NCI-H1436 treated with DMSO at 0.1 percent for 48 hours (cell line): ENCODE data around the gene ATP9B.
"Not testable (repeated sequence)": the region's sequence is repeated elsewhere in the genome, so short reads cannot be mapped to it uniquely, and the experiment has no call there.

Source experiments
- DNase-seq: peaks from one replicate; lab custom pipeline; 2025; lab: John Stamatoyannopoulos, UW

The ATP9B gene

DNA sequence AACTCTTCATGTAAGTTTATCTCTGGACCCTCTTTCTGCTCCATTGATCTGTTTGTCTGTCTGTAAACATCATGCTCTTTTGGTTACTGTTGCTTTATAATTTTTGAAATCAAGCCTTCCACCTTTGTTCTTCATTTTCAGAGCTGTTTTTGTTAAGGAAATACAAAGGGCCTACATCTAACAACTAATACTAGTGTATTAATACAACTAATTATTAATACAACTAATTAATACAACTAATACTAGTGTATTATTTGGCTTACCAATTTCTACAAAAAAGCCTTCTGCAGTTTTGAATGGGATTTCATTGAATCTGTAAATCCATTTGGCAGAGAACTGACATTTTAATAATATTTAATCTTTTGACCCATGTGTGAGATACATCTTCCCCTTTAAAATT lies 66.7 kb downstream of the ATP9B start:
- DNase-seq = no peak

DNA sequence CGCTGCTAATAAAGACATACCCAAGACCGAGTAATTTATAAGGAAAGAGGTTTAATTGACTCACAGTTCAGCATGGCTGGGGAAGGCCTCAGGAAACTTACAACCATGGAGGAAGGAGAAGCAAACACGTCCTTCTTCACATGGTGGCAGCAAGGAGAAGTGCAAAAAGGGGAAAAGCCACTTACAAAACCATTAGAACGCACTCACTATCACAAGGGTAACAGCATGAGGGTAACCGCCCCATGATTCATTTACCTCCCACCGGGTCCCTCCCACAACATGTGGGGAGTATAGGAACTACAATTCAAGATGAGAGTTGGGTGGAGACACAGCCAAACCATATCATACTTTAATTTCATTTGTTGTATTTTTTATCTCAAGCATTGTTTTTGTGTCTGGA lies 67.5 kb downstream of the ATP9B start:
- no peak for DNase-seq

DNA sequence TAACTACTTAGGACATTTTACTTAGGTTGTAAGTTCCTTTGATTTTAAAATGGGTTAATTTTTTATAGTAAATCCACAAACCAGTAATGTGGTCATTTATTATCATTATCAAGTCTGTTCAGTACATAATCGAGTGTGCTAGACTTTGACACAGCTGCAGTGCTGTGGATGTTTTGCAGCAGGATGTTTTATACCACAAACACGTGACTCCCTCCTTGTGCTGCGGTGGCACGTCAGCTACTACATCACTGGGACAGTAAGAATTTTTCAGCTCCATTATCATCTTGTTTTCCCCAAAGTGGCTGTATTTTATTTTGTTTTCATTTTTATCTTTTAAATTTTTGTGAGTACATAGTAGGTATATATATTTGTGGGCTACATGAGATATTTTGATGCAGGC lies 70.0 kb downstream of the ATP9B start:
- no peak for DNase-seq

DNA sequence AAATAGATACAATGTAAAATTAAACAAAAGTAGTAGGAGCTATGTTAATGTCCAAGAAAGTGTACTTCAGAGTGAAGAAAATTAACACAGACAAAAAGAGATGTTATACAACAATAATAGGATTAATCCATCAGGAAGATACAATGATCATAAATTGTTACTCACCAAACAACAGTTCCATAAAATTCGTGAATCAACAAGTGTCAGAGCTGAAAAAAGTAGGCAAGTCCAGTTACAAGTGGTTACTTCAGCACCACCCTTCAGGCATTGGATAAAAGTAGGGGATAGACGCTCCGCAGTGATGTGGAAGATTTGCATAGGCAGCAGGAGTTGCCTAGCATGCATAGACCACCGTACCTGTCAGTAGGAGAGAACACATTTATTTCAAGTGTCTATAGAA lies 77.8 kb downstream of the ATP9B start:
- DNase-seq = no peak

DNA sequence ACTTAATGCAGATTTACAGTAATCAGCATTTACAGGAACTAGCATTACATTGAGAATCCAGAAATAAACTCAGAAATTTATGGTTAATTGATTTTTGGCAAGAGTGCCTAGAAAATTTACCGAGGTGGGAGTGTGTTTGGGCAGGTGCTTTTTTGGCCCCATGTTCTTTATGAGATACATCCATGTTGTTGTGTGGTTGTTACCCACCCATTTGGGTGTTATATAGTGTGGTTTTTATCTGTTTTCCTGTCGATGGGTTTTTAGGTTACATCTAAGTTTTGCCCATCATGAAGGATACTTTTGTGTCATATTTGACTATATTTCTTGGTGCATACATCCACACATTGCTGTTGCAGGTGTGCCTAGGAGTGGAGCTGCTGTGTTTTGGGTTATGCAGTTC lies 82.0 kb downstream of the ATP9B start:
- DNase-seq = no peak

DNA sequence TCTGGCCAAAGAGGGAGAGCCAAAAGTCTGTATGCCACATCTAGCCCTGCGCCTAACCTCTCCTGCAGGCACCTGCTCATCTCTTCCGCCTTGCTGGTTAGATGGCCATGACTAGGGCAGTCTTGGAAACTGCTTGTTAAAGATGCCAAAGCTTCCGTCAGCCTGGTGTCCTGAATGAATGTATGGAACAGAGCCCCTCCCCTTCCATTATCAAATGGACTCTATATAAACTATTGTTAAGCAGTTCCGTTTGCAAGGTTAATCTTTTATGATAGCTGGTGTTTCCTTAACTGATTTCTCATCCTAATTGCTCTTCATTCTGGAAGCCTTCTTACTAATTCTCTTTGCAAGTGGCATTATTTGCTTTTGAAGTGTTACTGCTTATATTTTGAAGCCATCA lies 87.1 kb downstream of the ATP9B start:
- DNase-seq = no peak

DNA sequence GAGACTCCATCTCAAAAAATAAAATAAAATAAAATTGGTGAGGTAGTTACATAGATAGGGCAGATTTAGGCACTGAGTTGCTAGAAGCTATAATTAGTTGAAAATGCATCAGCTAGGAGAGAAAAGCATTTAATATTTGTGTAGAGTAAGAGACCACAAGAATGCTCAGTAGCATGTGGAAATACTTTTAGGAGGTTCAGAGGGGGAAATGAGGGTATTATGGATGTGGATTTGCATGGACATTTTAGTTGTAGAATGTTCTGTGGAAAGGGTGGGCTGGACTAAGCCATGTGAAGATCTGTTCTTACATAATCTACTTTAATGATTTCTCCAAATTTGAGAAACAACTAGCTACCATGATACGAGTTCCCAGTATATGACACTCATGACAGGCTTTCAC lies 95.5 kb downstream of the ATP9B start:
- no peak for DNase-seq

DNA sequence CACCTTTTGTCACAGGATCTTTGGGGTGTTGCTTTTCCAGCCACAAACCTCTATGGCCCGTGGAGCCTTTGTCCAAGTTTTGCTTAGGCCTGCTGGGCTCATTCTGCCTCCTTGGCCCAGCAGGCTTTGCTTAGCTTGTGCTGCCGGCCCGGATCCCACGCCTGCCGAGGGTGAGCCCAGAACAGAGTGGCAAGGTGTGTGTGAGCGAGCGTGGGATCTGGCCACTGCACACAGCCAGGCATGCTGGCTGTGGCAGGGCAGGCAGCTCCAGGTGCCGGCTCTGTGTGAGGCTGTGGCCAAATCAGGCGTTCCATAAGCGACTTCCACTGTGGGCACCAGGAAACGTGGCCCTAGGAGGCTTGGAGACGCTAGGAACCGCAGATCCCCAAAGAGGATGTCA lies 97.5 kb downstream of the ATP9B start:
- no peak for DNase-seq

DNA sequence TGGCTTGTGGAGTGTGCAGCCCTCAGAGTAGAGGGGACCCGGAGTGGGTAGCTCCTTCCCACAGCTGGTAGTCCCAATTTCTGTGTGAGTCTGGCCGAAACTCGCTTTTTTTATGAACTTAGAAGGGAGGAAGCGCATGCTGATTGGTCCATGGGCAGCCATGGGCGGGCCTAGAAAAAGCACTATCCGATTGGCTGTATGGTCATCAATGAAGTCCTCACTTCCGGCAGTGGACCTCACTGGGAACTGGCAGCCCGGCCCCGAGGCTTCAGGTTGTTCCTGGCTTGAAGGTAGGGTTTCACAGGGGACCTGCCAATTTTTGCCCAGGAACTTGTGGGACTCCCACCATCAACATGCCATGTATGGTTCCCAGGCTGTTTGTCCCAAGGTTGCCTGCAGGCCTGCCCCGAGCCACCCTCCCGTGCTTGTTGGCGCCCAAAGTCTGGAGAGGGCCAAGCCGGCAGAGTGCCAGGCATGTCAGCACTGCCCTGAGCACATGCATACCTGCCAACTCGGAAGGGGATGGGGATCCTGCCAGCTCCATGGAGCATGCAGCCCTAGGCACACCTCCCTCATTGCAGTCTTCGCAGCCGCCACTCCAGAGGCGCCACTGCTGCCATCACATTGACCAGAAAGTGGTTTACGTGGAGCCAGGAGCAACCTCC lies 98.5 kb downstream of the ATP9B start:
- no peak for DNase-seq

DNA sequence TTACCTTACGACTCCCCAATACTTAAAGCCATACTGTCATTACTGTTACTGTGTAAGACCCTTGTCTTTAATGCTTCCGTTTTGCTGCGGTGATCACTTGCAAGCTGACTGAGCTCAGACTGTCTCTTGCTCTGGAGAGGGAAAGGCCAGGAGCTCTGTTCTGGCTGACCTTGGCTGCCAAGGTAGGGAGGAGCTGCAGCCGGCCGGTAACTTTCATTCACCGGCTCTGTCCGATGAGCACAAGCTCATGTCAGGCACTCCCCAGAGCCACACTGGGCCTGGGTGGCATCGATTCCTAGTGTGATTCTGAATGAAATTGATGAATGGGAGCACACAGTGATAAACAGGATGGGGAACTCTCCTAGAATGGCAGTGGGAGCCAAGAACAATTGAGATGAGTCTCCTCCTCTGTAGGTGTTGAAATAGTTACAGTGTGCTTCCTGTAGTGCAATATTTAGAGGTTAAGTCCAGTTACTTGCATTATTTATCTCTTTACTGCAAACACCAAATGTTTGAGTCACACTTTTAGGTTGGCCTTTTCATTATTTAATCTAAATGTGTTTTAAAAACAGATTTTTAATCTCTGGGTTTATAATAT lies 100.9 kb downstream of the ATP9B start:
- no peak for DNase-seq

DNA sequence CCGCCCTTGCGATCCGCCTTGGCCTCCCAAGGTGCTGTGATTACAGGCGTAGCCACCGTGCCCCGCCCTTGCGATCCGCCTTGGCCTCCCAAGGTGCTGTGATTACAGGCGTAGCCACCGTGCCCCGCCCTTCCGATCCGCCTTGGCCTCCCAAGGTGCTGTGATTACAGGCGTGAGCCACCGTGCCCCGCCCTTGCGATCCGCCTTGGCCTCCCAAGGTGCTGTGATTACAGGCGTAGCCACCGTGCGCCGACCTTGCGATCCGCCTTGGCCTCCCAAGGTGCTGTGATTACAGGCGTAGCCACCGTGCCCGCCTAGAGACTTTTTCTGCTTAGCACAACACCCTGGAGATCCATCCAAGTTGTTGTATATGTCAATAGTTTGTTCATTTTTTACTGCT lies 103.1 kb downstream of the ATP9B start:
- DNase-seq = not testable (repeated sequence)

DNA sequence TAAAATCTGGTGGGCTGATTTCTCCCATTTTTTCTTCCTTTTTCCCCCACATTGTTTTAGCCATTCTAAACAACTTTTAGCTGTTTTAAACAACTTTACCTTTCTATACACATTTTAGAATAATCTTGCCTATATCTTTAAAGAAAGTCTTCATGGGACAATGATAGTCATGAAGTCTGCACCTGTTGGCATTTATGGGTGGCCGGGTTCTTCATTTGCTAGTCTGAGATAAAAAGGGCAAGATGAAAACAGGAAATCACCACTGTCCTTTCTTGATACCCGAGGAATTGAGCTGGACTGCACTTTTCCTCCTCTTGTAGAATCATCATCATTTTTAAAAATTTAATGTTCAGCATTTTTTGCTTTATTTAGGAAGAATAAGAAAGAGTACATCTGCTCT lies 104.5 kb downstream of the ATP9B start:
- no peak for DNase-seq

DNA sequence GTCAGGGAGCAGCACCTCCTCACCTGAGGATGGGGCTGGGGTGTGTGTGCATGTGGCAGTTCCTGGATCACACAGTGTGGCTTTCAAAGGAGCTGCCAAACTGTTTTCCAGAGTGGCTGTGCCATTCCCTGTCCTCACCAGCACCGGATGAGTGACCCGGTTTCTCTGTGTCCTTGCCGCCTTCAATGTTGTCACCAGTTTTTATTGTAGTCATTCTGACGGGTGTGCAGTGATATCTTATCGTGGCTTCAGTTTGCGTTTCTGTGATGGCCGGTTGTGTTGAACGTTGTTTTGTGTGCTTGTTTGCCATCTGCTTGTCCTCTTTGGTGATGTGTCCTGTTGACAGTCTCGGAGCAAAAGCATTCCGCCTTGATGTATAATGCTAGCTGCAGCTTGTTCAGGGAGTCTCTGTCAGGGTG lies 108.9 kb downstream of the ATP9B start:
- DNase-seq = no peak

DNA sequence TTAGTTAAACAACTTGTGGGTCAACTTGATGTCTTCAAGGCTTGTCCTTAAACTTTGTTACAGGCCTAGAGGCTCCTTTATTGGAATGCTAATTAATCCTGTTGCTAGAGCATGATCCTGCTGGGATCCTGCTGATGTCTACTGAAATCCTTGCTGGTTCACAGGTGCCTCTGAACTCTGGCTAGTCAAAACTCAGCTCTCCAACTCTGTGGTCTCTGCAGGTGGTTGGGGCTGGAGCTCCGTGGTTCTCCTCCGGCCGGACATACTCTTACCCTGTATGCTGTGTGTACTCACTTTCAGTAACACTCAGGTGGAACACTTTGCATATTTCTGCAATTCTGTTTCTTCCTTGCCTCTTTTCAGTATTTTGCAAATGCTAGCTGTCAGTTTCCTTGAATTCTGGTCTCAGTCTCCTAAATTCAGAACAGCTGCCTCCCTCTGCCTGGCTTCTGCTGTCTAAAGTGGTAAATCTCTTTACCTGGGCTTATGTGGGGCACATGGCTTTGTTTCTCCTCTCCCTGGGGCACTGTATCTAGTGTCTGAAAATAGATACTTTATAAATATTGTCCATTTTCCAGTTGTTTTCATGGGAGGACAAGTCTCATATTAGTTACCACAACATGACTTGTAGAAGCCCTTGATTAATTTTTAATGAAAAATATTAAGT lies 113.0 kb downstream of the ATP9B start:
- DNase-seq = no peak

DNA sequence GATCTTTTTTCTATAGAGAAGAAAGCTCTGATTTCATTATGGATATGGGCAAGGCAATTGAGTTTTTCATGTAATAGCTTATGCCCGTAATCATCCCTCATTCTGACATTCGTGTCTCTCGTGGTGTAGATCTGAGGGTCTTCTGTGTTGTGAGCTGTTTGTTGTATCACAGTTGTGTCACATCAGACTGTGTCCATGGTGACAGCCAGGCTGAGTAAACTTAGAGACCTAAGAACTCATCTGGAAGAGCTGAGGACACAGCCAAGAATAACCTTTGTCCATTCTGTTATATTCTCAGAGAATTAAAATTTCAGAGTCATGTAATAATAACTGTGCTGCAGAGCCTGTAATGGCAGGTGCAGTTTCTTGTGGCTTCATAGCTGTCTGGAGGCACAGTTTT lies 116.5 kb downstream of the ATP9B start:
- DNase-seq = no peak

DNA sequence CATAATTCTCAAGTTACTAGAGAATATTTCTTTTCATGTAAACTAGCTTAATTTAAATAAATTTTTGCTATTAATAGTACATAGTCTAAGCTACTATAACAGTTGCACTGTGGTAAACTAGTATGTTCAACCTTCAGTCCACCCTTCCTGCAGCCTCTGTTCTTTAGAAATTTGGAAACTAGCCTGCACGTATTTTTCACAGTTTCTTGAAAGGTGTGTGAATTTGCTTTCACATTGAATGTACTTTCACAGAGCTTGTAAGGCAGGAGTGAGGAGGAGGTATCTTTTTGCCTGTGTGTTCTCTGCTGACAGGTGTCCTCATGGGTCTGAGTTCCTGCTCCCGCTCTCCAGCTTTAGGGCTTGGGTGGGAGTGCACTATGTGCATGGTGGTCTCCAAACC lies 117.5 kb downstream of the ATP9B start:
- DNase-seq = no peak

DNA sequence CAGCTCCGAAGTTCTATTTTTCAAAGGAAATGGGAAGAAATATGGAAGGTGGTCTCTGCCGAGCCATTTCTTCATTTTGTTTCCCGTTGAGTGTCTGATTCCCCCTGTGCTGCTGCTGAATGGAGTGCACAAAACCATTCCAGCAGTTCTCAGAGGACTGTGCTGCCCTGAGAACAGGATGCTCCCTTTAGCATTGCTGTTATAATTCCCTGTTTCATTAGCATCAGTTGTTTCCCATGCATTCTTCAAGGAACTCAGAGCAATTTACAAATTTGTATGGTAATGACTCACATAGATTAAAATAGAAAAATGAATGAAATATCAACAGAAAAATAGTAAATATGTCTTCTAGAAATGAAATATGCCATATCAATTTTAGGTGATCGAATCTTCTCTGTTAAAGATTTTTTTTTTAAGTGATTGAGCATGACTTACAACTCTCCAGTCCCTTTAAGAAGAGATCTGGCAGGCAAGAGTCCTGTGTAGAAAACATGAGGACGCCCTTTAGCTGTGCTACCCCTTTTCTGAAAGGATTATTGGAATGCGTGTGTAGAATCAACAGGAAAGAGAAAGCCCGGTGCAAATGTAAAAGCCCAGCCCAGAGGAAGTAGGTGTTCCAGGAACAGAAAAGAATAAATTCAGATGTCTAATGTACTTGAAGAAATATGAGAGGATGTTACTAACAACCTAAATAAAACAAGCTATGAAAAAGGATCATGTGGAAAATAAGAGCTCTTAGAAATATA lies 118.5 kb downstream of the ATP9B start:
- DNase-seq = no peak

DNA sequence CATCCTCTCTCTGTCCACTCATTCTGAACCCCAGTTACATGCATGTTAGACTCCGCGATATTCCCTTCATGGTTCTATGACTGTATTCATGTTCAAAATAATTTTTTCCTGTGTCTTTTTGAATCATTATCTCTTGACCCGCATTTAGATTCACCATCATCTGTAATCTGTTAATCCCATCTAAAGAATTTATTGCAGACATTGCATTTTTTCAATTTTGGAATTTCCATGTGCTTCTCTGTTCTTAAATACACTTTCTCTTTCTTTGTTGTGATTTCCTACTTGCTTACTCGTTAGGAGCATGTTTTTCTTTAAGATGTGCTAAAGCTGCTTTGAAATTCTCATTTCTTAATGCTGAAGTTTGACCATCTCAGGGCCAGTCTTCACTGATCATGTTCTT lies 122.2 kb downstream of the ATP9B start:
- no peak for DNase-seq

DNA sequence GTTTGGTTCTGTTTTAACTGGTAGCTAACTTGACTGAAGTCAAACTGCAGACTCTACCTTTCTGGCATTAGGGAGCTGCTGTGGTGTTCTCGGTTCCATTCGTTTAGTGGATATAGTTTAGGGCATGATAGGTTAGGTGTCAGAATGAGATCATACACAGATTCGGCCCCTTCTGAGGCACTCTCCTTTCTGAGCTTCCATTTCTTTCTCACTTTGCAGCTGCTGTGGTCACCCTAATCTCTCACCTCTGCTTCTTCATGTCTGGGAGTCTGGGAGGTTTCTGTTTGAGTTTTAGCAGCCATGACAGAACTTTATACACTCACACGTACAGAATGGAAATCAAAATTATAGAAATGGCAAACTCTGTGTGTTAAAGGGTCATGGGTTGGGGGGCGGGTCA lies 122.8 kb downstream of the ATP9B start:
- DNase-seq = no peak

DNA sequence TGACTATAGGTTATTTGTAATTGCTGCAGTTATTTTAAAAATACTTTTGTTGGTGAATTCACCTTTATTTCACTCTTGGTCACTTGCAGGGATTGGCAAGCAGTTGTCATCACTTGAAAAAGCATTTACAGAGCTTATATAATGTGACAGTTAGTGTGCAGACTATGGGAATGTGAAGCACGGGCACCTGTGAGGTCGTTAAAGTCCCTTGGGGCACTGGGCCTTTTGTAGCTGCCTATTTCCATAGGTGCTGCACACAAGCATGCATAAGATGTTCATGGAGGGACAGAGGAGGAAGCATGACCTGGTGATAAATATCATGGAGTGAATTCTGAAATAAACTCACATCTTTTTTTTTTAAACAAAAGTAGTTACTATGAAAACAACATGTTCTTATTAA lies 124.6 kb downstream of the ATP9B start:
- DNase-seq = no peak

DNA sequence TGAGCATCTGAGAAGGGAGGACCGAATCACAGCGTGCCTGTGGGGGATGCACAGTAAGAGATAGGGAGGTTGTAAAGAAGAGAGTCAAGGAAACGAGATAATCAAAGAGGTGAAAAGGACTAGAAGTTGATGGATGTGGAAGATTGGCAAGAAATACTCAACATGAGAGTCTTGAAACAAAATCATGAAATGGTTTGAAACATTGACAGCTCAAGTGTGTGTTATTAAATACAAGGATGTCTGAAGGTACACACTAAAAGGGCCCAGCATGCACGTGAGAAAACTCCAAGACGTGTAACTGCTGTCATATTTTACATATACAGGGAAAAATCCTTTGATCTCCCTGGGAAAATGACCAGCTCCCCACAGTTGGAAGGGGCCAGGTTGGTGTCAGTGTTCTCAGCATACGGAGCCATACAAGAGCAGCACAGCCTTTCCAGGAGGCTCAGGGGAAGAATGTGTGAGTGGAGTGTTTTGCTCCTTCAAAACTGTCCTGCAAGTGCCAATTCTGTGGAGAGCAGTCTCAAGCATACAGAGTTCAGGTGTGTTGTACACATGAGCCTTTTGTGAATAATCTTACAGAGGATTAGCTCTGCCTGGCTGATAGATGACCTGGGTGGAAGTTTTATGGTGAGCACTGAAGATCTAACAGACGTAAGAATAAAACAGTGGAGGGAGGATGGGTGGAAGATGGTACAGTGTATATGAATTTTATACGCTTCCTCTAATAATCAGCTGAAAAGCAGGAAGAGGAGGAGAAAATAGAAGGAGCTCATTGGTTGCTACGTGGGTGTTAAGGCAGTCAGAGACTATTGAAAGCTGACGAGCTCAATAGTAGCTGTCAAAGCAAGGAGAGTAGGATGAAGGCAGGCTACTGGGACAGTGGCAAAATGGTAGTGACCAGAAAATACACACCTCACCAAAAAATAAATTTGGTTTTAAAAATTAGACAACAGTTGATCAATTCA lies 126.8 kb downstream of the ATP9B start:
- DNase-seq = no peak

DNA sequence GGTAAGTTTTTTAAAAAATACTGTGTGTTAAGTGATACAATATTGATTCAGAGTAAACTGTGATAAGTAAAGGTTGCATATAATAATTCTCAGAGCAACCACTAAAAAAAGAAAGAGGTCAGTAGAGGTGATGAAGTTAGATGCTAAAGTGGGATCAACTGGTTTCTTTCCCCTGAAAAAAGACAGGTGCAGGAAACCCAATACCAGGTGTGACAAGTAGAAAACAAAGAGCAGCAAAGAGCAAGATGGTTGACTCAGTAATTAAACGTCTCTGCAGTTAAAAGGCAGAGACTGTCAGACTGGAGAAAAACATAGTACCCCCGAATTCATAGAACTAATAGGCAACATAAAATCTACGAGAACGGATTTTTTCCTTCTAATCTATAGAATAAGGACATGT lies 128.3 kb downstream of the ATP9B start:
- peak; percentile 54 for DNase-seq
